Ammon's horn (tissue), 1 donor: ENCODE measurements around the gene PTMA.
"Not testable (repeated sequence)": the region's sequence is repeated elsewhere in the genome, so short reads cannot be mapped to it uniquely, and the experiment has no call there.

Source experiments
- DNase-seq: peaks from one replicate; pipeline ENCODE4 v3.0.0-alpha.2; 2016; ENCODE audit warnings: low spot score

PTMA gene

DNA sequence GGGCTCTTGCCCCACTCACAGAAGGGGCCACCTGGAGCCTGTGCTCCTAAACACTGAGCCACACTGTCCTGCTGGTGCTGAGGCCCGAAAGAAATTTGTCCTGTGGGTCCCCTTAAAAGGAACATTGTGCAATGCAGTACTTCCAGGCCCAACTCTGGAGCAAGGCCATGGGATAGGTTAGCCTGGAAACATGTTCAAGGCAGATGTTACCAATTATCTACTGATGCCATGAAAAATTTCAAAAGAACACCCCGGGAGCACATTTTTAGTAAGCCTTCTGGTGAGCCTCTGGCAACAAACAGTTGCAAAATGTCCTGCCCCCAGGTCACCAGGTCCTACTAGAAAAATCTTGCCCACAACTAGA, 12.3 kb upstream of the PTMA start:
- no peak for DNase-seq

DNA sequence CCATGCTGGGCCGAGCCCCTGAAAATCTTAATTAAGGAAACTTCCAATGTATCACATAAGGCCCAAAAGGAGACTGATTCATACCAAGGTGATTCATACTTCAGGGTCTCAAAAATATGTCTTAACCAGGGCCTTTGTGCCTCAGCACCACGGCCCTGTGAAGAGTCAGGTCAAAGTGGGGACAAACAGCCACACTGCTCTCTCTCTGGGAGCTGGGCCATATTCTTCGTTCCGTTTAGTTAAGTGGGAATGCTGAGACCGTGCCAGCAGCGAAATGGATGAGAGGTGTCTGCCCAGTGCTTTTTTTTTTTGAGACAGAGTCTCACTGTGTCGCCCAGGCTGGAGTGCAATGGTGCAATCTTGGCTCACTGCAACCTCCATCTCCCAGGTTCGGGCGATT, 9.3 kb upstream of the PTMA start:
- DNase-seq: peak; percentile 39

DNA sequence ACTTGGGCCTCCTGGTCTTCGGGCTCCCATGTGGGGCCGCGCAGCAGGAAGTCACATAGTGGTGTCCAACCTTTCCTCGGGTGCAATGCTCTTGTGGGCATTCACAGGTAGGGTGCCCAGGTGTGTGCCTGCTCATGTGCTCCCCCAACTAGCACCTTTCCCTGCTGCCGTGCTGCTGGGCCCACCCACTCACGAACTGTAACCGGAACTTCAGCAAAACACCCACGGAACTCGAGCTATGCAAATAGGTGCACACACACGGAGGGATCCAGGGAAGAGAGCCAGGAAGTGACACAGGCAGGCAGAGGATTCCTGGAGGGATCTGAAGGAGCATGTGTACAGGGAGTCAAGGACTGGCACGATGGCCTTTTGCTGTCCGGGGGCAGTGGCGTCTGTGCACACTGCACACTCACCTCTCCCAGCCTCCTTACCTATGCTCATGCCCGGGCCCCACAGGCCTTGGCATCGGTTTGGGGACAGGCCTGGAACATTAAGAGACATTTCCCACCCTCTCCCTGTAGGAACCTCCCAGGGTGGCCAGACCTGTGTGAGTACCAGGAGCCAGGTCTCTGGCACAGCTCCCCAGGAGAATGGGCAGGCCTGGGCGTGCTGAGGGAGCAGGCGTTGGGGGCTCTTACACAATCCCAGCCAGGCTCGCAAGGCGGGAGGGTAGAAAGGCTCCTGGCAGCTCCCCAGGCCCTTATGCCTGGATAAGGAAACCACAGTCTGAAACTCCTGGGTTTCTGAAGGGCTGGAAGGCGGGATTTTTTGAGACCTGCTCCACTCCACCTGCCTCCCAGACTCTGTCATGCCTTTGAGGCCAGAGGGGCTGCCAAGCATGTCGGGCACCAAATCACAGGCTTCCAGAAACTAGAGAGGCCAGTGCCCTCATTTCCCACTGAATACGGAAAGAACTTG, 6.6 kb upstream of the PTMA start:
- DNase-seq: no peak

DNA sequence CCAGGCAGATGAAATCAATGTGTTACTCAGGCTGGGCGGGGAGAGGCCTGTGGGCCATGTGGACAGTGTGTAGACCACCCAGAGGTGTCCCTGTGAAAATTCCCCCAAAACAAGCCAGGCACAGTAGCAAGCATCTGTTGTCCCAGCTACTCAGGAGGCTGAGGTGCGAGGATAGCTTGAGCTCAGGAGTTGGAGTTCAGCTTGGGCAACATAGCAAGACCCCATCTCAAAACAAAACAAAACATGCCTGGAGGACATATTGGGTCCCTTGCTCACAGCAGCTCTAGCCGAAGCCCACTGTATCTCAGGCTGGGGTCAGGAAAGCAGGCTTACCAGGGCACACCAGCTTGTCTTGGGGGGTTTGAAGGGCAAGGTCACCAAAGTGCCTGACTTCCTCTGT, 4.3 kb upstream of the PTMA start:
- DNase-seq: no peak

DNA sequence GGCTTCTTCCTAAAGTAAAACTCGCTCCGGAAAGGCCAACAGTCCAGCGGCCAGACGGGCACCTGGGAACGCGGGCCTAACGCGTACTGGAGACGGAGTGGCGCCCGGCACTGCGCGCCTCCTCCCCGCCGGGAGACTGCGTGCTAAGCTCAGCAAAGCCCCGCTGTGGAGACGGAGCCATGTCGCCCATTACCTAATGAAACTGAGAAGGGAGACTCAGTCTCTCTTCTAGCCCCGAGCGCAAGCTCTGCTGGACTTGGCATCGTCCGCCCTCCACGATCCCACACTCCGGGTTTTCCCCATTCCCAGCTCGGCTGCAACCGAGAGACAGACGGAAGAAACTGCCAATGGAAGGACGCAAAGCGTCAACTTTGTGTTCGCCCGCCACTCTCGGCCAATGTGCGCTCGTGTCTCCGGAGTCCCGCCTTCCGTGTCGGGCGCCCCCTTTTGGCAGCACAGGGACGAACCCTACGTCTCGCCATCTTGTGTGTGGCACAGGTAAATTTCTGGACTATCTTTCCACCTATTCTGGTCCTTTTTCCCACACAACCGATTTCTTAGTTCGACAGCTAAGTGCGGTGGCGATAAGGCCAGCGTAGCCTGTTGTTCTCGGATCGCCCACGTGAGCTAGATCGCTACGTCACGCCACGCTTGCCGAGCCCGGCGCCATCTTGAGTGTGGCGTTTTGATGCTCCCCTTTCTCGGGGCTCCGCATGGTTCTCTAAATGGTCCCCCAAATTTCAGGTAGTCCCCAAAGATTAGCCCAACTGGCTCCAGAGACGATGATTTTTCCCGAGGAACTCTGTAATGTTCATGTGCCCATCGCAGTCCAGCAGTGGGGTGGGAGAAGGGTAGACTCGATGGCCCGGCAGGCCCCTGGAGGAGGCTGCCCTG, 1.3 kb upstream of the PTMA start:
- DNase-seq: peak; percentile 99

DNA sequence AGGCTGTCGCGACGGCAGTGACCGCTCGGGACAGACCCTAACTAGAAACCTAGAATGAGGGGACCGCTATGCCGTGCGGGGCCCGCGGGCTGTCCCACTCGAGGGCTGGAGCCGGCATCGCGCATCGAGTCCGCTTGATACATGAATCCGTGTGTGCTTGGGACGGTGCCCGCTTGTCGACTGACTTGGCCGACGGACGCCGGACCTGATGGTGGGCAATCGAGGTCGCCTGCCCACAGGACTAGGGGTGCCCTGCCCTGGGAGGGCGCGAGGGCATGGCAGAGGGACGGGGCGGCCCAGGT, 749 bp upstream of the PTMA start:
- DNase-seq: no peak

DNA sequence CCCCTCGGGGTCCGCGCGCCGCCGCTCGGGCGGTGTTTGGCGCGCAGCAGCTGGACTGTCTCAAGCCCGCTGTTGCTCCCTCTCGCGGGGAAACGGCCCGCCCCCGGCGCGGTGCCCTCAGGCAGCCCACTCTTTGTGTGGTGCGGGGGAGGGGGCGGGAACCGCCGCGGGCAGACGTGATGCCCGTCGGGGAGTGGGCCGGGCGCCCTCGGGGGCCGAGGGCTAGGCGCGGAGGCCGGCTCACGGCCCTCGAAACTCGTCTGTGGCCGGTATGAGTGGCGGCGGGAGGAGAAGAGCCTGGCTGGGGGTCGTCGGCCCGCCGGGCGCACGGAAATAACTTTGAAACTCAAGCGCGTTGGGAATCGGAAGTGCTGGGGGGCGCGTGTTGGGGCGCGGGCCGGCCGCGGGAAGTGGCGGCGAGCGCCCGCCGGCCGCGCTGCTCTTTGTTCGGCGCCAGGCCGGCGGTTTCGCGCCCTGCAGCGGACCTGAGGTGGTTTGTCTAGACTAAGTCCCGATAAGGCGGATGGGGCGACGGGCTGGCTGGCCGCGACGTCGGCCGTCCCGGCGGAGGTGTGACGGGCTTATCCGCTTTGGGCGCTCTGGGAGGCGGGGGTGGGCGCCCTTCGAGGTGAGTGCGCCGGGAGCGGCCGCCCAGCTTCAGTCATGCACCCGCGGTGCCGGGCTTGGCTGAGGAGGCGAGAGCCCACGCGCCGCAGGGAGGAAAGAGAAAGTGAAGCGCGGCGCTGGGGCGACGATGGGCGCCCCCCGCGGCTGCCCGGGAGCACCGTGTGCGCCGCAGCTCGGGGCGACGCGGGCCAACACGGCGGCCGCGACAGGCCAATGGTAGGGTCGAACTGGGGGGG, 679 bp downstream of the PTMA start:
- DNase-seq: no peak

DNA sequence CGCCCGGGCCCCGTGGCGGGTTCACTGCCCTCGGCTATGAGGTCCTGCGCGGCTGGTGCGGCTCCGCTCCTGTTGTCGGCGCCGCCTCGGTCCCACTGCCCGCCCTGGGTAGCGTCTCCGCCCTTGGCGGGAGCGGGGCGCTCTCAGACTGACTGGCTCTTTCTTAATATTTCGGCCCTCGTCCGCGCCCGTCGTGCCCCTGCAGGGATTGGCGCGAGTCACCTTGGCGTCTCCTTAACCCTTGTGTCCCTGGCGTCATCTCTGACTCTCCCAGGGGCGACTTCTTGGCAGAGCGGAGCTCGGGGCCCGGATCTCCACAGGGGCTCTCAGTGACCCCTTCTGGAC, 1.3 kb downstream of the PTMA start:
- no peak for DNase-seq

DNA sequence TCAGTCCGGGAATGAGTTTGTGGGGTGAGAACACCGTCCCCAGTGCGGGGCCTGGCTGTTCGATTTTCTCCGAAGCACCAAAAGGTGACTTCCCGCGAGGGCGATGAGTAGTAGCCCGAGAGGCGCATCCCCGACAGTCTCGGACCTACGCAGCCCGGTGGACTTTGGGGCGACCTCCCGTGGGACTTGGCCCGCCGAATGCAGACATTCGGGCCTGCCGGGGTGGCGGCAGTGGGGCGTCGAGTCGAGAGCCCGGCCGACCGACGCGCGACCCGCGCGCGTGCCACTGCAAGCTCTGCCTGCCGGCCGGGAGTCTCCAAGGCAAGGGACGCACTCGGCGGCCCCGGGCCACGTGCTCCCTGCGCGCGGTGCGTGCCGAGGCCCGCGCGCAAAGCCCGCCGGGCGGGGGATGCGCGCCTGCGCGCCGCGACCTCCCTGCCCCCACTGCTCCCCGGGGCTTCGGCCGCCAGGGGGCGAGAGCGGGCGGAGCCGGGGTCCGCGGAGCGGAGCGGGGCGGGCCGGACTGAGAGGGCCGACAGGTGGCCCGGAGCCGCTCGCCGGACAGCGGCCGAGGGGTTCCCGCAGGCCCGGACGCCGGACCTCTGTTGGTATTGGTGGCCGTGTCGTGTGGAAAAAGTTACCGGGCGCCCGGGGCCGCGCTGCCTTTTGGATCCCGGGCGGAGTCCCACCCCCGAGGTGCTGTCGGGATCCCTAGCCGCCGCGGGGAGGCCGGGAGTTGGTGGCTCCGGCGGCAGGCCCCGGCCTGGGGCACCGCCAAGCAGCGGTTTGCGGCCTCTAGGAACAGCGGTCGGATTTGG, 1.9 kb downstream of the PTMA start:
- DNase-seq: peak; percentile 80

DNA sequence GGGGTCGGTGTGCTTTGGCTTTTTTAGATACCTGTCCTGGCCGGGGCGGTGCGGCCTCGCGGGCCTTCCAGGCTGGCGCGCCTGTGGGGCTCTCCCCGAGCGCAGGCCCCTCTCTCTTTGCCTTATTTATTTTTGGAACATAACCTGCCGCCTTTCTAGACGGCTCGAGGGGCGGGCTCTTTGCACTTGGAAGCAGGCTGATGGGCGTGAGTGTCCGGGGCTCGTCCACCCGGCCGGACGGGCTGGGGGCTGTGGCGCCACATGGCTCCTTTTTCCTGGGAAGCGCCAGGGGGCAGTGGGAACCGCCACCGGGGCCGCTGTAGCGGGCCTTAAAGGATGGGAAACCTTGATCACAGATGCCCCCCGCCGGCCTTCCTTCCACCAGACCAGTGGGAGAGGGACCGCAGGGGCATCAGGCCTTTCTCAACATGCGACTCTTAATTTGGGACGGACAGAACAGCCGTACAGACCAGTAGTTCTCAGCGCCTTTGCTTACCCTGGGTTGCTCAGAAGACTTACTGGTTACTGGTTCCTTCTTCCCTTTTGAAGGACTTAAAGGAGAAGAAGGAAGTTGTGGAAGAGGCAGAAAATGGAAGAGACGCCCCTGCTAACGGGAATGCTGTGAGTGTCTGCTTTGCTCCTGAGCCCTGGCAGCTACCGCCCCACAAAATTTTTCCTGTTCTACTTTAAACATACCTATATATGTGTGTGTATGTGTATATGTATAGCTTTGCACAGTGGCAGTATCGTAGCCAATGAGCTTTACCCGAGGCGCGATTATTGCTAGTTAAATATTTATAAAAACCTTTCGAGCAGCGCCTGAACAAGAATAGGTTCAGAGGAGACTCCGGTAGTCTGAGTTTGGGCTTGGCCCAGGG, 2.7 kb downstream of the PTMA start:
- DNase-seq: no peak

DNA sequence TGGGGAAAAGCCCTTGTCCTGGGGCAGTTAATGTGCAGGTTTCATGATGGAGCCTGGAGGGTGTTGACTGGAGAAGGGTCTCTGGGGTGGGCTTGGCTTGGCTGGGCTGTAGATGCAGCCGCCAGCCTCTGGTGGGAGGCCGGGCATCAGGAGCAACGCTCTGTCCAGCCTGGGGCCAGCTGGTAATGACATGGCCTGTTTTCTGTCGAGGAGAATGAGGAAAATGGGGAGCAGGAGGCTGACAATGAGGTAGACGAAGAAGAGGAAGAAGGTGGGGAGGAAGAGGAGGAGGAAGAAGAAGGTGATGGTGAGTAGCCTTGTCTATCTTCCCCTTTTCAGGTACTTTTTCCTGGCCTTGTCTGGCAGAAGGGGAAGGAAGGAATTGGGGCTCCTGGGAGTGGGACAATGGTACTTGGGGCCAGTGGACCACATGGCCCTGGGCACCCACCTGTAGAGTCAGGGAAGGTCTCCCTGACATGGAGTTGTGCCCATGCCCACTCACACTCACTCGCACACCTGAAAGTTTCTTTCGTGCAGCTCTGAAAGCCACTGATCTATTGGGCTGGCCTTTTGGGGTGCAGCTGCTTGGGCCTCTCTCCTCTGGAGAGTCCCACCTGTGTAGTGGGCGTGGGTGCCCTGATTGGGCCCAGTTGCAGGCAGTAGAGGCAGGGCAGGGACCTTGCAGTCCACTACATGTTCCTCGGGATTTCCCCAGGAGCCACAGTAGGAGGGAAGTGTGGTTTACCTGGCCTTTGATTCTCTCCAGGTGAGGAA, 3.5 kb downstream of the PTMA start:
- no peak for DNase-seq

DNA sequence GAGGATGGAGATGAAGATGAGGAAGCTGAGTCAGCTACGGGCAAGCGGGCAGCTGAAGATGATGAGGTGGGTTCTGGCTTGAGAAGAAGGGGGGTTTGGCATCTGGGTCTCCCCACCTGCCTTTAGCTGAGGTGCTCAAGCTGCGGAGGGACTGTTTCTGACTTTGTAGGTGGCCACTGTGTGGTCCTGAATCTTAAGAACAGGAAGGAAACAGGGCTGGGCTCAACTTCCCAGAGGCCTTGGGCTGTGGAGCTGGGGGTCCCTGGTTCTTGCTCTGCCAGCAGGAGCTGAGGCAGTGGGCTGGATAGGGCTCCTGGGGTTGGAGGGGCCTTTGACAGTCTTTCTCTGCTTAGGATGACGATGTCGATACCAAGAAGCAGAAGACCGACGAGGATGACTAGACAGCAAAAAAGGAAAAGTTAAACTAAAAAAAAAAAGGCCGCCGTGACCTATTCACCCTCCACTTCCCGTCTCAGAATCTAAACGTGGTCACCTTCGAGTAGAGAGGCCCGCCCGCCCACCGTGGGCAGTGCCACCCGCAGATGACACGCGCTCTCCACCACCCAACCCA, 4.2 kb downstream of the PTMA start:
- DNase-seq: not testable (repeated sequence)

DNA sequence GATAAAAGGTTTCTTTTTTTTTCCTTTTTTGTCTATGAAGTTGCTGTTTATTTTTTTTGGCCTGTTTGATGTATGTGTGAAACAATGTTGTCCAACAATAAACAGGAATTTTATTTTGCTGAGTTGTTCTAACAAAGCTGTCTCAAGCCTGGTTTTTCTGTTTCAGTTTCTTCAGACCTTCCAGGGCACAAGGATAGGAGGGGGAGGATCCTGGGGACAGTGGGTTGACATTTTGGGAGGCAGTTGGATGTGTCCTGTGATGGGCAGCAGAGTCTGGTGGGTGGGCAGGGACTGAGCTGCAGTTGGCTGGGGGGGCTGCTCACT, 5.0 kb downstream of the PTMA start:
- DNase-seq: not testable (repeated sequence)

DNA sequence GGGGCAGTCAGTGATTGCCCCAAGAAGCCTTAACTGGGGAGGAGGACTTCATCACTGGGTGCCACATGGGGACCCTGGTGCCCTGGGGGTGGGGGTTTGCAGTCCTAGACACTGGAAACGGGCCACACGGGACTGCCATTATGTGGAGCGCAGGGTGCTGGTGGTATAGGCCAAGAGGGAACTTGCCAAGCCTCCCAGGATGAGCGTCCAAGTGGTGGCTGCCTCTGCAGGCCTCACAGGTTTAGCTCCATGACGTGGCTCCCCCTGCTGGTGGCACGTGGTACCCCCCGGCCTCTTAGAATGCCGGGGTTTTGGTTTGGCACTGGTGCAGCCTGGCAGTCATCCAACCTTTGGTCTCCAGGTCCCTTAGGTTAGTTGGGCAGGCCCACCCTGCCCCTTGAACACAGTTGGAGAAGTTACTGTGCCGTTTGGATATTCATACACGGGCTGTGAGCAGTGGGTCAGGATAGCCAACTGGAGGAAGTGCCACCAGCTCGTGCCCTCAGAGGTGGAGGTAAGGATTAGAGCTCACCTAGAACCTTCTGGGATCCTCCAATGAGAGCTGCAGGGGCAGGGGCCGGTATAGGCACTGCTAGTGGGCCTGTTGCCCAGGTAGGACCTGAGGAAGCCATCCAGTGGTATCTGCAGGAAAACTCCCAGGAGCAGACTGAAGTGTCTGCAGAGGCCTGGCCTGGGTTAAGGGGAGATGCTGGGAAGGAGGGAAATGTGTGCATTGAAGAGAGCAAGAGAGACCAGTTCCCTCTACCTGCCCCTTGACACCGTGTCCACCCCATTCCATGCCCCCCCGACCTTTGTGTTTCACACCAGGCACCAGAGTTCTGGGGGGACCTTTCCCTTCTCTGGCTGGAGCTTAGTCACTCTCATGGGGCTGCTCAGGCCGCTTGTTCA, 5.7 kb downstream of the PTMA start:
- DNase-seq: peak; percentile 88

DNA sequence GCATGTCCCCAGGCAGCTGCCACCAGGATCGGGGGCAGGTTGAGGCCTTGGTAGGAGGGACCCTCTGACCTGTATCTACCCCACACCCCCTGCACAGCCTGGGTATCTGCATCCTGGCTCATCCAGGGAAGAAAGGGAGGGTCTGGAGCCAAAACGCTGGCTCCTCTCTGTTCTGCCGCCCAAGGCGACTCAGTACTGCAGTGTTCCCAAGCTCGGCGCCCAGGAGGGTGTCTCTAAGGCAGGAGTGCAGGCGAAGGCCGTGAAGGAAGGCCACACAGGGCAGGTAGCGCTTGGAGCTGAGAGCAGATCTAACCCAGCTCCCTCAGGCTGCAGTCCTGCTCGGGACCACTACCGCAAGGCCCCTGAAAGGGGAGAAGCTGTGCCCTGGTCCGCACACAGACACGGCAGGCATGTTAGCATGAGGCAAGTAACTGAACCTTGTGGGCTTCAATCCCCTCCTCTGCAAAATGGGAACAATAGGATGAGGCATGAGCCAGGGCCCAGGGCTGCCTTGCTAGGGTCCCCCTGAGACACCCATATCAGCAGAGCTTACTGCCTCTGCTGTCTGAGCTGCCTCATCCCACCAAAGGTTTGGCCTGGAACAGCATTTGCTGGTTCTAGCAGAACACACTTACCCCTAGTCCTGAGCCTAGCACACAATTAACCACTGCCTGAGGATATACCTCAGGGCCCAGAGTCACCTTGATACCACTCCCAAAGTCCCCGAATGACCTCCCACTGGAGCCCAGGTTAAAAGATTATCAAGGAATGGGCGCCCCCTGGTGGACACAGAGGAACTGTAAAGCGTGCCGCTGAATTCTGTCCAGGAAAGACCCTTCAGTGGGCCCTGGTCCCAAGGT, 6.5 kb downstream of the PTMA start:
- DNase-seq: peak; percentile 58

DNA sequence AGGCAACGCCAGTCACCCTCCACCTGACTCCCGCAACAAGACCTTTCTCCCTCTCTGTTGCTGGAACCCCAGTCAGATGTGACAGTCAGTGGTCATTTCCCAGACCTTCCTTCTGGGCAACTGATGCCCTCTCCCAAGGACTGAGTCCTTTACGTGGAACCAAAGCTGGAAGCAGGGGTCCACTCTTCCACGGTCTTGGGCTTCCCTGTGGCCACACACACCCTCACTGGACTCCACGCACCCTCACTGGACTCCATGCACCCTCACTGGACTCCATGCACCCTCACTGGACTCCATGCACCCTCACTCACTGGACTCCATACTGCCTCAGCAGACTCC, 7.1 kb downstream of the PTMA start:
- DNase-seq: no peak

DNA sequence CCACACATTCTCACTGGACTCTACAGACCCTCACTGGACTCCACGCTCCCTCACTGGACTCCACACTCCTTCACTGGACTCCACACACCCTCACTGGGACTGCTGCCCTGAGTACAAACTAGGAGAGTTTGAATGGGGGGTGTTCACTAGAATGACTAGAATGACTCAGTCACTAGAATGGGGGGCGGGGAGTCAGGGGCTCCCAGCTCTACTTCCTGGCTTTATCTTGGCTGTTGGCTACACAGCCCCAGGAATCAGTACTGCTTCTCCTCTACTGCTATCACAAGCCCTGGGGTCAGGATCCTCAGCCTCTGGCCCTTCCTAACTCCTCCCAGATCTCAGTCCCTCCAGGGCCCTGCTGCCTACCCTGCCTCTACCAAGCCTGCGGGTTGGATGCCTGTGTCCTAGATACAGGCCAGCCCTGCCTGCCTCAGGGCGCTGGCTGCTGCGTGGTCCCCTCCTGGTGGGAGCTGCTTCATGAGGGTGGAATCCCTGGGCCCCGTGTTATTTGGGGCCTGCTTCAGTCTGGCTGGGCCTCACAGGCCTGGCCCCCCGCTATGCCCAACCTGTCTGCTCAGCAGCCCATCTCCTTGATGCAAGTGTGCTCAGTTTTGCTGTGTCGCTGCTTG, 7.8 kb downstream of the PTMA start:
- no peak for DNase-seq
